HG03060 (cell line): ENCODE measurements around the gene GFM1.

Experiments used
- ATAC-seq: cut with Tn5 transposase; IDR thresholded peaks from one replicate; pipeline ENCODE4 v1.9.1; 2021; ENCODE audit warnings: low read depth, moderate number of reproducible peaks; ENCODE audit not compliant: unreplicated experiment

The GFM1 gene

DNA sequence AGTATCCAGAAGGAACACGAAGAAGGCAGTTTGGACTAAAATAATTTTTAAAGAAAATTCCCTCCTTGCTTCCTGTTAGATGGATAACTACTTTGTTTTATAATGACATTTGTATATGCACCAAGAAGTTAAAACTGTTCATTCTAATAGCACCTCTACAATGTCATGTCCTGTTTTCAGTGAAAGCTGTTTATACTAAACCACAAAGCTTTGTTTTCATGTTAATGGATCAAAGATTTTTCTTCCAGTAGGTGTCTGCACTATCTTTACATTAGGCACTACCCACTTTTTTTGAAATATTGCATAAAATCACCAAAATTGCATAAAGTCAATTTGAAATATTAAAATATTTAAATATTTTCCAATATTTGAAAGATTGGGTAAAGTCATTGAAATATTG is 77.8 kb downstream of the GFM1 start:
- ATAC-seq = no peak

GRCh38 chr3:158723991-158724390 is 79.7 kb downstream of the GFM1 start:
- ATAC-seq = no peak

DNA sequence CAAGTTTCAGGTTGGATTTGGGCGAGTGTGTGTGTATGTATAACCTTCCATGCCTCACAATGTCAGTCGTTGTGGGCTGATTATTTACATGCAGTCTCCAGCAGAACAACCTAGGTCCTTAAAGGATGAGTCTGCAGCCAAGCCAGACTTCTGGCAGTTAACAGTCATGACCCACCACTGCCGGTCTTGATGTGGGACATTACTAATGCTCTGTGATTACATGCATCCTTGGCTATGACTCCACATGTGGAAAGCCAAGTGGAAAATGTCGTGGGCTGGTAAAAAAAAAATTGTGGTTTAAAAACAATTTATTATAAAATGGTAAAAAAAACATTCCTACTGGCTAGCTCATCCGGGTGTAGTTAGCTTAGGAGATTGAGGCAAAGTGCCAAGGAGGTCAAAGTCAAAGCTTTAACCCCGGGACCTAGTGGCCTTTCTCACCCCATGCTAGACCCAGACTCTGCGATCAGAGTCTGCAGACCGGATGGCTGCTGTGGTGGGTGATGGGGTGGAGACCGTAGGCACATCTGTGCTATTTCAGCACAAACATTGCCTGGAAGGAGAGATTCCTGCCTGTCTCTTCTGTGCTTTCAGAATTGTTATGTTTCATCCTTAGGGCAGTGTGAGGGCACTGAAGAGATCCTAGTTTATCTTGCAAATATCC is 81.2 kb downstream of the GFM1 start:
- no peak for ATAC-seq

DNA sequence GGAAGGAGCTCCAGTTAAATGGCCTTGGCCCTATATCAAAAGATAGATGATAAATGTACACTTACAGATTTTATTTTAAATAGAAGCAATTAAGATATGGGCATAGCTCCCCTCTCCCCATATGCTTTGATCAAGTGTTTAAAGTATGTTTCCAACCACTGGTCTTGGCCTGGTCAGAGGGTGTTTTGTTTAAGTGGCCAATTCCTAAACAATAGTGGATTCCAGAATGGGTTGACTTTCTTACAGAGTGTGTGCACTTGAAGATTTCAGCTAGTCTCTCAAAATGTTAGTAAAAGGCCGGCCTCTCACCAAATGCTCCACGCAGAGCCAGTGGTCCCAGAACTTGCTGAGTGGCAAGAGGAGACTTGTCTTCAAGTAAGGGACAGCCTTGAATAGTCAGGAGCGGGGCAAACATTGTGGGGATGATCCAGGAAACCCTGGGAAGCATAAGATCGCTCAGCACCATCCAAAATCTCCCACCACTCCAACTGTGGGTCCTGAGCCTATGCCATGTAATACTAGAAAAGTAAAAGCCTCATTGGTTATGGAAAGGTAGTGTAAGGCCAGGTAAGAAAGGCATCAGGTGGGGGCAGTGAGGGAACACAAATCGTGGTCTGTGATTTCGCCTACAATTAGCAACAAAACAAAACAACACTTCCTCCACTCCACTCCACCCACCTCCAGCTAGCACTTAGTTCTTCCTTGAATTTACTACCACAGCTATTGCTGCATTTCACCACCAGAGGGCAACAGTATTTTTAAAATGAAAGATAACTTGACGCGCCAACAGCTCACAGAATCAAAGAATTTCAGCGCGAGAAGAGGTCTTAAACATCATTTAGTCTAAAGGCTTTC is 83.1 kb downstream of the GFM1 start:
- ATAC-seq = peak; percentile 52

DNA sequence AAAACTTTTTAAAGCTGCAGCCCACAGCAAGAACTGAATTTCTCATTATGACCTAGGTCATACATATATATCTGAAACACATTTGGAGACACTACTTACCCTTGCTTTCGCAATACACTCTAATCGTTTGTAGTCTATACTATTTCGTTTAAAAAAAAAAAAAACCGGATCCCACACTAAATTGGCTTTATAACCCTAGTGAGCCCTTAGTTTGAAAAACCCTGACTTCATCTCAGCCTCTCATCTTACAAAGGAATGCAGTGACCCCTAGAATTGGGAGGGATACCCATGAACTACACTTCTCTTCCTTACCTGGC is 83.7 kb downstream of the GFM1 start:
- no peak for ATAC-seq

- no peak for ATAC-seq
Observed at GRCh38 chr3:158728851-158729250, 84.5 kb downstream of the GFM1 start.

- ATAC-seq = no peak
Observed at GRCh38 chr3:158731486-158731885, 87.2 kb downstream of the GFM1 start.

- ATAC-seq = peak; percentile 57
Observed at GRCh38 chr3:158731938-158732855, 87.9 kb downstream of the GFM1 start, which contains the start of gene RARRES1. RARRES1 (minus strand) TSS chr3:158732457; CDS start chr3:158732415, 42 bp downstream.

GRCh38 chr3:158732856-158733200 is 88.5 kb downstream of the GFM1 start:
- no peak for ATAC-seq

DNA sequence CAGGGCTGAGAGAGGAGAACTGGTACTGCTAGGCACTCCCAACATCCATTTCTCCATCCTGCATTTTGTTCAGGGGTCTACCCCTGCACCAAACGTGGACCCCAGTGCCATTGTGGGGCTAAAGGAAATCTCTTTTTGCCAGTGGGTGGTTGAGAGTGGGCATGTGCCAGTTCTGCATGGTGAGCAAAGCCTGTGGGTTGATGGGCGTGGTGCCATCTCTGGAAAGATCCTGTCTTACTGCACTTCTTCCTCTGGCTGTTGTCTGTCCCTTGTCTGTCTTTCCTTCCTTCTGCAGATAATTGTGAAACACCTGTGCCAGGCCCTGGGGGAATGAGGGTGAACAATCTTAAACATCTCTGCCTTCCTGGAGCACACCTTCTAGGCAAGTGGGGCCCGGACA is 89.3 kb downstream of the GFM1 start:
- ATAC-seq = no peak

GRCh38 chr3:158735296-158736033 is 91.1 kb downstream of the GFM1 start:
- no peak for ATAC-seq

GRCh38 chr3:158737410-158737809 is 93.1 kb downstream of the GFM1 start:
- ATAC-seq = no peak

DNA sequence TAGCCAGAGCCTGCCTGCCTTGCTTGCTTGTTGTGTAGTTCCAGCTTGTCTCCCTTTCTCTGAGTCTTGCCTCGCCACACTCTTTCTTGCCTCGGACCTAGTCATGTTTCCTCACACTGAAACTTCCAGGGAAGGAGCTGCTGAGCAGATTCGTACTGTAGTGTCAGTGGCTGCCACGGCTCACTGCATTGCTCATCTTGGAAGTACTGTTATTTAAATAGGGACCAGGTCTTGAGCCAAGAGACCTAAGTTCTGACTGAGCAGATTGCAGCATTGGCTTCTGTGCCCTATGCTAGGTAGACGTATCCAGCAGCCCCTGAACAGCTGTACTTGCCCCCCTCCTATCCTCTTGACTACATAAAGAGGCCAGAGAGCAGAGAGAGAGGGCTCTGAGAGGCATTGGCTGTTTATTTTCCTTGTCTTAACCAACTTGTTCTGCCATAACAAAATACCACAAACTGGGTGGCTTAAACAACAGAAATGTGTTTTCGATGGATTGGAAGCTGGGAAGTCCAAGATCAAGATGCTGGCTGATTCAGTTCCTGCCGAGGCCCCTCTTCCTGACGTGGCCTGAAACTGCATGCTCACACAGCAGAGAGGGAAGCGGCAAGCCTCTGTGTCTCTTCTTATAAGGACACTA is 93.8 kb downstream of the GFM1 start:
- no peak for ATAC-seq

GRCh38 chr3:158738653-158739052 is 94.3 kb downstream of the GFM1 start:
- ATAC-seq = no peak

DNA sequence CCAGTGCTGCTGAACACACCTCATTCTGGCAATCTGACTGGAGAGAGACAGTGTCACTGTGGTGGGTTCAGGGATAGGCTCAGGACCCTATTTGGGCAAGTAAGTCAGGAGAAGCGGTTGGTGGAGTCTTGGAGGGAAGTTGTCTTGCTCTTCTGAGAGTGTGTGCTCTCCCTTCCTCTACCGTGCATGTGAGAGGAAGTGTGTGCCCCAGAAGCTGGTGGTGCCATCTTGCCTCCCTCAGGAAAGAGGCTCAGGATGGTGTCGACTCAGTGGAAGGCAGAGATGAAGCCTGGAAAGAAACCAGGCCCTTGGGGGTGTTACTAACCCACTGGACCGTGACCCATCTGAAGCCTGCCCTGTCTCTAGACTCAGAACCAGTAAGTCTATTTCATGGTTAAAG is 94.8 kb downstream of the GFM1 start:
- ATAC-seq = no peak

GRCh38 chr3:158739661-158740060 is 95.3 kb downstream of the GFM1 start:
- no peak for ATAC-seq
